GM18505 (cell line): ENCODE data around the gene FBXL2.

Source experiments
- ATAC-seq: cut with Tn5 transposase; IDR thresholded peaks from one replicate; pipeline ENCODE4 v1.9.1; 2021; ENCODE audit not compliant: unreplicated experiment
- POLR2A ChIP-seq: IDR thresholded peaks from 4 replicates; pipeline ENCODE4 v1.6.1; 2011; ENCODE audit warnings: borderline replicate concordance; ENCODE audit not compliant: insufficient read depth, insufficient read length; ENCODE audit errors: extremely low read depth

Gene FBXL2

DNA sequence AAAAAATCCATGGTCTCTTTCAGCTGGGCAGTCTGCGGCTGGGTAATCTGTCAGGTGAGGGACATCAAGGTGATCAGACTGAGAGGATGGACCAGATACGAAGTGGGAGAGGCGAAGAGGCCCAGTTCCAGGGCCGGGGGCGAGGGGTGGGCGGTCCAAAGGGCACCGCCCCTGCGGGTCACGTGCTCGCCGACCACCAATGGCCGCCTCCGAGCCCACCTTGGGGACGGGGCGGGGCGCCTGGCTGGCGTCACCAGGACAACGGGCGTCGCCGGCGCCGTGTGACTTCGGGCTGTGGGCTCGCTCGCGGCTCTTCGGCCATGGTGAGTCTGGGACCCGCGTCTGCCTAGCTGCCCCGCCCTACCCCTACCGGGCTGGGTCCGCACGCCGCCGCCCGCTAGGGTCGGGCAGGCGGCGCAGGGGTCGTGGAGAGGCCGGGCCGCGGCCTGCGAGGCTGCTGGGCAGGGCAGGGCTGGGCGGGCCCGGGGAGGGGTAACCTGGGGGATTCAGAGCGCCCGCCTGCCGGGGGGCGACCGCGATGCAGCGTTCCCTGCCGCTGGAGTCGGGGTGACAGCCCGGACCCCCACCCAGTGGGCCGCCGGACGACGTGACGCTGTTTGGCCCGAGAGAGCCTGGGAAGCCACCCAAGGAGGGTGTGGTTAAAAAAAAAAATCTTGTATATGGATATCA, at the start of gene FBXL2:
FBXL2 (plus strand) TSS at position 250 of the 690 bp plus-strand sequence; CDS start at position 321, 71 bp downstream.
- TF ChIP-seq POLR2A = no peak
- peak; percentile 82 for ATAC-seq

- TF ChIP-seq POLR2A = no peak
- ATAC-seq = no peak
Observed at GRCh38 chr3:33229066-33229465, 48.2 kb upstream of the FBXL2 start.

DNA sequence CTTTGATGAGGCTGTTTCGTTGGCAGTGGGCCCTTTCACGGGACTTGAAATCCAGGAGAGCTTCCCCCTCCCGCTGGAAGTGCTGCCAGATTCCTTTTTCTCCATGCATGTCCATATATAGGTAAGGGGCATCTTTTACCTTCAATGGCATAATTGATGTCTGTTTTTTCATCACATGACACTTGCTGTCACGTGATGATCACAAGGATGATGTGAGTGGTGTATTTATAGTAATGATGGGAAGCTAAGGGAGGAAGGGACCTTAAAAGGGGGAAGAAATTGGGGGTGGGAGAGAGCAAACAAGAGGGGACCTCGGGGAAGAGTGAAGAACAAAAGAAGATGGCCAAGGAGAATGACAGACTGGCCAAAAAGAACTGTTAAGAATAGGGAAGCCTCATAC, 47.3 kb upstream of the FBXL2 start:
- no peak for ATAC-seq
- TF ChIP-seq POLR2A = no peak

DNA sequence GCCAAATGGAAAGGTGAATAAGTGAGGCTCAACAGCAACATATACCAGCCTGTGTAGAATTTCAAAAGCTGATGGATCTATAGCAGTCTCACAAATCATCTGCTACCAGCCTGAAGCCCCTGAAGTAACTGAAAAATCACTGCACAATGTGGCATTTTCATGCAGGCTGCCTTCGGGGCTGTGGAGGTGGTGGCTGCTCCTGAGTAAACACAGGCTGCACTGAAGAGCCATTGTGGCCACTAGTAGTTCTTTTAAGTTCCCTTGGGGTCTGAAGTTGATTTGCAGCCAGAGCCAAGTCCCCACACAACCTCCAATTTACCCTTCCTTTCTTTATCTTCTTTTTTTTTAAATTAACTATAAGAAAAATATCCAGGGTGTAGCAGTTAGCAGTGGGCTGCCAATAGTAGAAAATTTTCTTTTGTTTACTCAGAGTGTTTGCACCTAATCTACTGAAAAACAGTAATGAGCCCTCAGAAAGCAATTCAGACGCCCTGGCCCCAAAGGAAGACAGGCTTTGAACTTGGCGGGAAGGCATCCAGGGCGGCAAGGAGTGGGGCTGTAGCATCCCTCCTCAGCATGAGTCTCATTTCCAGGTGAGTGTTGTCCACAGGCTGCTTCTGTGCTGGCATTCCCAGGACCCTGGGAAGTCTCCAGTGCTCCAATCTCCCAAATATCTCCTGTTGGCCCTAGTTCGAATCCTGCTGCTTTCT, 45.3 kb upstream of the FBXL2 start:
- no peak for TF ChIP-seq POLR2A
- ATAC-seq = no peak

DNA sequence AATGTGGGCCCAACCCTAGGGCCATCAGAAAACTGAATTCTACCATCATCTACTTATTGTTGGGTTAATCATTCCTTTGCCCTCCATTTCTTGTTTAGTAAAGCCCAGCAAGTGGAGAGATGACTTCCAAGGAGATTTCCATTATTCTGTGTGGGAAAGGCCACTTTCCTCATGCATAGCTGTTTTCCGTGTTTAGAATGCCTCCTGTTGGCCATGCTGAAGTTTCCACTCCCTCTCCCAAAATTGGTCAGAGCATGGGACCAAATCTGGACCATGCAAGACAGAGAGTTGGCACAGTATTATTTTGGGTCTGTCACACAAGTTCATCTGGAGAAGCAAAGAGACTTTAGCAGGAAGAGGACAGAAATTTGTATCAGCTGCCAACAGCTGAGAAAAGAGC, 43.4 kb upstream of the FBXL2 start:
- no peak for ATAC-seq
- TF ChIP-seq POLR2A = no peak

DNA sequence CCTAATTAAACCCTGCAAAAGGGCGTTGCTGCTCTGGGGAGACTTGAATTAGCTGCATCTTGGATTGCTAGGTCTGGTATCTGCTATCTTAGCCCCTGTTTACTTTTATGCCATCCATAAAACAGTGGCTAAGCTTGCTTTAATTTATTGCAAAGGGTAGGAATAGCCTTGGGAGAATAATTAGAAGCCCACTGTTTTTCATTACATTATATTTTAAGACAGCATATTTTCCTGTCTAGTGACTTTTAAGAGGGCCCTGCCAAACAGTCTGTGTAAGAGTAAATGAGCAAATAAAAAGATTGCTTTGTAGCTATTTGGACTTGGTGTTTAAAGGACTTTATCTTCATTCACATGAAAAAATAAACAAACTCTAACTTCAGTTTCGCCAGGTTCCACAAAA, 41.2 kb upstream of the FBXL2 start:
- ATAC-seq = no peak
- TF ChIP-seq POLR2A = no peak

- ATAC-seq = no peak
- no peak for TF ChIP-seq POLR2A
Observed at GRCh38 chr3:33237439-33237838, 39.8 kb upstream of the FBXL2 start.

DNA sequence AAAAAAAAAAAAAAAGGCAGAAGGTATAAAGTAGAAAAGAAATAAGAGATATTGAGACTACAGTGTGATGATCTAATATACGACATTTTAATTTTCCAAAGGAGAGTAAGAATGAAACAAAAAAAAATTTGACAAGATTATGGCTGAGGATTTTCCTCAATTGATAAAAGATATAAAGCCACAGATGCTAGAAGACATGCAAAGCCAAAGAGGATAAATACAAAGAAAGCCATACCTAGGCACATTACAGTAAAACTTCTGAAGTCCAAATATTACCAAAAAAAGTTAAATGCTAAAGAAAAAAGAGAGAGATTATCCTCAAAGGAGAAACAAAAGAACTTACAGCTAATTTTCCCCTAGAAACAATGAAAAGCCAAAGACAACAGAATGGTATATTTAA, 38.3 kb upstream of the FBXL2 start:
- no peak for TF ChIP-seq POLR2A
- no peak for ATAC-seq

DNA sequence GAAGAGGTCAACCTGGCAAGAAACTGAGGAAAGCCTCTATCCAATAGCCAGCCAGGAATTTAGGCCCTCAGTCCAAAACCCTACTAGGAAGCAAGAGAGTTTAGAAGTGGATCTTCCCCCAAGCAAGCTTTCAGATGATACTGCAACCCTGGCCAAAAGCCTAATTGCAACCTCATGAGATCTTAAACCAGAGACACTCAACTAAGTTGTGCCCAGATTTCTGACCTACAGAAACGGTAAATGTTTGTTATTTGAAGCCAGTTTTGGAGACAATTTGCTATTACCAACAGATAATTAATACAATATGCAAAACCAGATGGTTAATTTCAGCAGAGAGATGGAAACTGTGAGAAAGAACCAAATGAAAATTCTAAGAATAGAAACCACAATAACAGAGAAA, 37.0 kb upstream of the FBXL2 start:
- no peak for ATAC-seq
- TF ChIP-seq POLR2A = no peak

GRCh38 chr3:33246786-33247185, 30.5 kb upstream of the FBXL2 start:
- no peak for ATAC-seq

DNA sequence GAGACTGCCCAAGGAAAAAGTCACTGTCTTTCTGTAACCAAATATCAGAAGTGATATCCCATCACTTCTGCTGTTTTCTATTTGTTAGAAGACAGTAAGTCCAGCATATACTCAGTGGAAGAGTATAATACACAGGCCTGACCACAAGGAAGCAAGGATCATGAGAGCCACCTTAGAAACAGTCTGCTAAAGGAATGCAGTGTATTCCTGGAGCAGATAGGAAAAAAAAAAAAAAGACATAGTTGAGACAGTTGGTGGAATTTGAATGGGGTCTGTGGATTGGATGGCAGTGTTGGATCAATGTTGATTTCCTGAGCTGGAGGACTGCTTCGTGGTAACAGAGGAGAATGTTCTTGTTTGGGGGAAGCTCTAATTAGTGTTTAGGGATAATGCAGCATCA, 26.5 kb upstream of the FBXL2 start:
- no peak for ATAC-seq

More at GRCh38 chr3:33246786-33247185, 30.5 kb upstream of the FBXL2 start:
- no peak for TF ChIP-seq POLR2A

GRCh38 chr3:33256249-33256648, 21.0 kb upstream of the FBXL2 start:
- no peak for ATAC-seq
- TF ChIP-seq POLR2A = no peak

More for the DNA sequence above, 26.5 kb upstream of the FBXL2 start:
- TF ChIP-seq POLR2A = no peak

- no peak for ATAC-seq
- no peak for TF ChIP-seq POLR2A
Observed at GRCh38 chr3:33260104-33260503, 17.1 kb upstream of the FBXL2 start.

GRCh38 chr3:33269385-33269784, 7.9 kb upstream of the FBXL2 start:
- no peak for ATAC-seq
- TF ChIP-seq POLR2A = no peak

- TF ChIP-seq POLR2A = no peak
- ATAC-seq = no peak
Observed at GRCh38 chr3:33271324-33271723, 5.9 kb upstream of the FBXL2 start.

DNA sequence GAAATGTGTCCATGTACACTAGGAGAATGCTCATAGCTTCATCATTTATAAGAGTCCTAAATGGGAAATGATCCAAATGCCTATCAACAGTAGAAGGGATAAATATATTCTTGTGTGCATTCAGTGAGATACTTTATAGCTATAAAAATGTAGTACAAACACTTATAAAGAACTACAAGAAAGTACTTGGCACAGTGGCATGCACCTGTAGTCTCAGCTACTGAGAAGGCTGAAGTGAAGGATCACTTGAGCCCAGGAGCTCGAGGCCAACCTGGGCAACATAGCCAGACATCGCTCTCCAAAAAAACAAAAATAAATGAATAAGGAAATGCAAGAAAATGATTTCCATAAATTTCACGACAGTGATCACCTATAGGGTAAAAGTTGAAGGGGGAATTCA, 3.6 kb upstream of the FBXL2 start:
- no peak for ATAC-seq
- TF ChIP-seq POLR2A = no peak
